Esophagus muscularis mucosa (tissue), 3 donors: ENCODE data around the gene SF3B1.

Source experiments
- POLR2A ChIP-seq: fragments of 450-650 bp; IDR thresholded peaks from one replicate; pipeline ENCODE4 v1.6.1; 2017; ENCODE audit warnings: antibody characterized with exemption, moderate library complexity, mild to moderate bottlenecking, low read depth
- POLR2AphosphoS5 ChIP-seq, 2 donors: sonication (generic); formaldehyde crosslinking; IDR thresholded peaks; one replicate each; pipeline ENCODE4 v1.6.1; 2017; ENCODE audit warnings: antibody characterized with exemption in 2 of 2
- TF ChIP-seq, protein P1 (sequence below), 3 experiments: fragments of 200-600 bp in 2 of 3; fragments of 450-650 bp in 1 of 3; sonication (generic) in 2 of 3; IDR thresholded peaks; one replicate each; pipeline ENCODE4 v1.5.1; 2017 to 2019; ENCODE audit warnings: antibody characterized with exemption in 3 of 3, mild to moderate bottlenecking in 2 of 3, moderate library complexity in 1 of 3

DNA sequence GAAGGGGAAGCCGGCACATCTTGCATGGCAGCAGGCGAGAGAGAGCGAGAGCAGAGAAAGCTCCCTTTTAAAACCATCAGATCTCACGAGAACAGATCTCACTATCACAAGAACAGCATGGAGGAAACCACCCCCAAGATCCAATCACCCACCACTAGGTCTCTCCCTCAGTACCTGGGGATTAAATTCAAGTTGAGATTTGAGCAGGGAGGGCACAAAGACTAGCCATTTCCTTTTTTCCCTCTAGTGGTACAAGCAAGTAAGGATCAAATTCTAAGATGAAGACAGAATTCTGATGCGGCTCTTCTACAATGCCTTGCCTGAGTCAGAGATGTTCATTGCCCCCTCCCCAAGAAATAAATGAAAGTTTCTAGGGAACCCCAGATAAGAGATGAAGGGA is 78.7 kb downstream of the SF3B1 start:
- TF ChIP-seq, protein P1, sequence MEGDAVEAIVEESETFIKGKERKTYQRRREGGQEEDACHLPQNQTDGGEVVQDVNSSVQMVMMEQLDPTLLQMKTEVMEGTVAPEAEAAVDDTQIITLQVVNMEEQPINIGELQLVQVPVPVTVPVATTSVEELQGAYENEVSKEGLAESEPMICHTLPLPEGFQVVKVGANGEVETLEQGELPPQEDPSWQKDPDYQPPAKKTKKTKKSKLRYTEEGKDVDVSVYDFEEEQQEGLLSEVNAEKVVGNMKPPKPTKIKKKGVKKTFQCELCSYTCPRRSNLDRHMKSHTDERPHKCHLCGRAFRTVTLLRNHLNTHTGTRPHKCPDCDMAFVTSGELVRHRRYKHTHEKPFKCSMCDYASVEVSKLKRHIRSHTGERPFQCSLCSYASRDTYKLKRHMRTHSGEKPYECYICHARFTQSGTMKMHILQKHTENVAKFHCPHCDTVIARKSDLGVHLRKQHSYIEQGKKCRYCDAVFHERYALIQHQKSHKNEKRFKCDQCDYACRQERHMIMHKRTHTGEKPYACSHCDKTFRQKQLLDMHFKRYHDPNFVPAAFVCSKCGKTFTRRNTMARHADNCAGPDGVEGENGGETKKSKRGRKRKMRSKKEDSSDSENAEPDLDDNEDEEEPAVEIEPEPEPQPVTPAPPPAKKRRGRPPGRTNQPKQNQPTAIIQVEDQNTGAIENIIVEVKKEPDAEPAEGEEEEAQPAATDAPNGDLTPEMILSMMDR (IDR thresholded peaks at IDR 0.05): peak in 1 of 3 experiments; percentile 11
- TF ChIP-seq POLR2A (no peak), POLR2AphosphoS5 (IDR thresholded peaks at IDR 0.05) (no peak)
